HG02763 (cell line): ENCODE data around the gene KAT7.

Experiments
- ATAC-seq: cut with Tn5 transposase; IDR thresholded peaks from one replicate; pipeline ENCODE4 v1.9.1; 2021; ENCODE audit warnings: mild to moderate bottlenecking, moderate library complexity; ENCODE audit not compliant: unreplicated experiment

KAT7 gene

DNA sequence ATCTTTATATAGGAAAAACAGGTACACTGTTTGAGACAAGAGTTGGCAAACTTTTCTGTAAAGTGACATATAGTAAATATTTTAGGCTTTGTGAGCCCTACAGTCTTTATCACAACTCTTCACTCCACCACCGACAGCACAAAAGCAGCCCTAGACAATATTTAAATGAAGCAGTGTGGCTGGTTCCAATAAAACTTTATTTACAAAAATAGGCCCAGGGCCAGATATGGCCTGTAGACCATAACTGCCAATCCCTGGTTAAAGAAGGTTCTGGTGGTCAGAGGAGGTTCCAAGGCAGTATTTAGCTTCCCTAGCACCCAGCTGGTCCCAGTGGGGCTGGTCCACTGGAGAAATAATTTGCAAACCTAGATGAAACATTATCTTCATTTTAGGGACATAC lies 28.2 kb upstream of the KAT7 start:
- no peak for ATAC-seq

DNA sequence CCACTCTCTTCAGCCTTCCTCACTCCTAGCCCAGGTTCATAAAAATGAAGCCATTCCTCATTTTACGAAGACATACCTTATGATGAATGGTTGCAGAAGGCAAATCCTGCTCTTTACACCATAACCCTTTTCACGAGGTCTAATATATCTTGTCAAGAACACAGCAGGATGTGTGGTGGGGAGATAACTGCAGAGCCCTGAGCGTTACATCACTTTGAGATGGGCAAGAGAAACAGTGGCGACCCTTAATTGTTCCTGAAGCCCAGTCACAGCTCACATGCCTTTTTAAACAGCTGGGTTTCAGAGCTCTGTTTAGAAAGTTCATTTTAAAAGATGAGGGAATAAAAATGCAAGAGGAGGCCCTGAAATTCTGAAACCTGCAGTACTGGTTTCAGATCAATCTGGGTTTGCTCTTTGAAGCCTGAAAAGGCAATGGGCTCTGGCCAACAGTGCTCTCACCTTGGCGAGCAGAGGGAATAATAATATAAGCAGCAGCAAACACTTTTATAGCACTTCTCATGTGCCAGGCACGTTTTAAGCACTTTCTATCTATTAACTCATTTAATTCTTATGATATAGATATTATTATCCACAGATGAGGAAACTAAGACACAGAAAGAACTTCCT lies 27.4 kb upstream of the KAT7 start:
- no peak for ATAC-seq

- ATAC-seq, result no peak
Observed at GRCh38 chr17:49762151-49762941, 26.1 kb upstream of the KAT7 start.

- peak; percentile 92 for ATAC-seq
Observed at GRCh38 chr17:49763735-49764558, 24.5 kb upstream of the KAT7 start, which contains the start of gene FAM117A. FAM117A (minus strand) TSS chr17:49764131; CDS start chr17:49764087, 44 bp downstream.

GRCh38 chr17:49764559-49765180 lies 23.8 kb upstream of the KAT7 start:
- no peak for ATAC-seq

GRCh38 chr17:49766918-49767530 lies 21.5 kb upstream of the KAT7 start:
- ATAC-seq, result no peak

DNA sequence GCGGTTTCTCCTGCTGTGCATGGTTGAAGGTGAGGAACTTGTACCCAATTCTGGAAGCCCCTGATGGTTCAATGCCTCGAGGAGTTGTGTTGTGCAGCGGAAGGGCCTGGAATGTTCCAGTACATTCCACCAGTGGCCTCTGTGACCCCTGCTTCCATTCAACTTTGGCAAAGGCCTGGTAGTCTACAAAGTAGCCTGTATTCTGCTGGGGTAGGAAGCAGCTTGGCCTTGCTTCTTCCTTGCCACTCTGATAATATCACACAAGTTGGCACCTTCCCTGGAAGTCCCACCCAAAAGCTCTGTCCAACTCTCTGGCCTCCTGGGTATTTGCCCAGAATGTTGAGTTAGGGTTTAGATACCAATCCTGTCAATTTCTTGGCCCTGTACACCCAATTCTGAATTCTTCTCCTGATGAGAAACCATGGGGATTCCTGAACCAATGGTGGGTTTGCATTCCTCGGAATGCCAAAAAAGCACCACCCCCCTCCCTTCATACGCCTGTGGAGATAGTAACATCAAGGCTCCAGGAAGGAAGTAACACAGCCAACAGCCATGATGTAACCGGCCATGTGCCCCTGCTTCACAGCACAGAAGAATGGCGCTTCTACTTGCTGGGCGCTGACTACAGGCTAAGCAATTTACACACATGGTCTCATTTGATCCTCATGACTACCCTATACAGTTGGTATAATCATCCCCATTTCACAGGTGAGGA lies 12.8 kb upstream of the KAT7 start:
- ATAC-seq, result no peak

- no peak for ATAC-seq
Observed at GRCh38 chr17:49776551-49777300, 11.8 kb upstream of the KAT7 start.

GRCh38 chr17:49777563-49777962 lies 10.9 kb upstream of the KAT7 start:
- no peak for ATAC-seq

DNA sequence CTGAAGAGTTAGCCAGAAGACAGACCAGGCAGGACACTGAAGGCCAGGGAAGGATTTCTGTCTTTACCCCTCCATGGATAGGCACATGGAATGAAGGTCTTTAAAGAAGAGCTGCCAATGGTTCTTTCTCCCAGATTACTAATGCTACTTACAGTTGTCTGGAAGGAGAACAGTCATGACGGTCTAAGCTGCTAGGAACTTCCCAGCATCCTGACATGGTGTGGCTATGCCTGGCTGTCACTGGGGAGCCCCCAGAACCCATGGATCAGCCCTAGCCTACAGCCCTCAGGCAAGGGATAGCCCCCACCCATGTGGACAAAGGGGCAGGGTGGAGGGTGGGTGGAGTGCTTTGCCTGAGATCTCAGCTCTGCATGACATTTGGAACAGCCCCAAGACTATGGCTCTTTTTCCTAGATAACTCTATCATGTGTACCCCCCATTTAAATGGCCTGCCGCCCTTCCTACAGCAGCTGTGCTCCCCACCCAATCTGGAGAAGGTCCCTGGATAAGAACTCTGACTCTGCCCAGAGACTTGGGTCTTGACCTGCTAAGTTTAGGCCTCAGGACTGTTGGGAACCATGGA lies 9.2 kb upstream of the KAT7 start:
- ATAC-seq, result no peak

DNA sequence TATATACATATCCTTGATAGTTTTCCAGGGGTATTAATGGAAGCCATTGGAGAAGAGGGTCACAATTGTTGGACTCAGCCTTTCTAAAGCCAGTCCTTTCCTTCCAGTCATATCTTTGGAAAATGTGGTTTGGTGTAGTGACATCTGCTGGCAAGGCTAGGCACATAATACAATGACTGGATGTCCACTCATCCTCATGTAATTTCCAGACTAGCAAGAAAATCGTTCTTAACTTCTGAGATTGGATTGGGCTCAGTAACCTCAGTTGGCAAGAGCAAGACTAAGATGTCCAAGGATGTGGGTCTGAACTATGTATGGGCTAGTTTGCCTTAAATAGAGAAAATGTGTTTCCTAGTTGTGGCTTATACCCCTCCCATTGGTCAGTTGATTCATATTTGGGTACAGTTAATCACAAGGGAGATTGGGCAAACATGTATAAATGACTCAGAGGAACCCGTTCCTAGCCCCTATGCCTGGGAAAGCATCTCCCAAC lies 8.7 kb upstream of the KAT7 start:
- no peak for ATAC-seq

DNA sequence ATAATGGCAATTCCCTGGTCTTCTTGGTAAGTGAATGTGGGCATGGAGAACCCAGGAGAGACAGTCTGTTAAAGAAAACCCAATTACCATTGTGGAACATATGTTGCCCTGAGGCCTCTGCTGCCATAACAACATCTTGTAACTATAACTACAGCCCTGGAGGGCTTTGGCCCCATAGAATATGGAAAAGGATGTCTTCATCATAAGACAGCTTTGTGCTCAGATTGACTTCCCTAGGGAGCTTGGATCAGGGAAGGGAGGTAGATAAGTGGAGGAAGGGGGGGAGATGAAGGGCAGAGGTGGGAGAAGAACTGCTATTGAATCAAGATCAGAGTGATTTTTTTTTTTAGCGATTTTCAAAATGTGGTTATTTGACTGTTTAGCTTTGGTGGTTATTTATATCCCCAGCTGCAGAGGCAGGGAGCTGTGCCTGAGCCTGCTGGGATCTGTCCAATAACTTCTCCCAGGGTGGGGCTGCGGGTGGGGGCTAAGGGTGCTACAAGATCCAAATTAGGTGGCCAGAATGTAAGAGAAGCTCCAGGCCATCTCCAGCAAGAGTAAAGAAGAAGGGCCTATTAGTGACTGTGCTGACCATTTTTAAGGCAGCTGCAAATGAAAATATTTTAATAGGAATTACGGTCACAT lies 5.3 kb upstream of the KAT7 start:
- no peak for ATAC-seq

- no peak for ATAC-seq
Observed at GRCh38 chr17:49783791-49784190, 4.7 kb upstream of the KAT7 start.

- ATAC-seq, result no peak
Observed at GRCh38 chr17:49784636-49785035, 3.8 kb upstream of the KAT7 start.

GRCh38 chr17:49787884-49788477 lies 500 bp upstream of the KAT7 start:
- no peak for ATAC-seq

GRCh38 chr17:49789243-49789578 lies 730 bp downstream of the KAT7 start:
- ATAC-seq, result no peak

GRCh38 chr17:49793309-49793708 lies 4.8 kb downstream of the KAT7 start:
- no peak for ATAC-seq

DNA sequence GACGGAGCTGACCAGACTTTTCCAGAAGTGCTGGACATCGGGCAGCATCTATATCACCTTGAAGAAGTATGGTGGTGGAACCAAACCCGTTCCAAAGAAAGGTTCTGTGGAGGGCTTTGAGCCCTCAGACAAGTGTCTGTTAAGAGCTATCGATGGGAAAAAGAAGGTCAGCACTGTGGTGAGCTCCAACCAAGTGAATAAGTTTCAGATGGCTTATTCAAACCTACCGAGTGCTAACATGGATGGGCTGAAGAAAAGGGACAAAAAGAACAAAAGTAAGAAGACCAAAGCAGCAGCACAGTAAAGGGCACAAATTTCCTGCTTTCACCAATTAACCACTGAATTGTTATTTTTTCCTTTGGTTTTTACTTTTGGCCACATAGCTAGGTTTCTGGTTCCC lies 6.9 kb downstream of the KAT7 start:
- no peak for ATAC-seq
